ENCODE measurements around the gene SEZ6L.
A peak's percentile ranks its signal among the peaks of the same experiment; 100 is the strongest.

The SEZ6L gene

DNA sequence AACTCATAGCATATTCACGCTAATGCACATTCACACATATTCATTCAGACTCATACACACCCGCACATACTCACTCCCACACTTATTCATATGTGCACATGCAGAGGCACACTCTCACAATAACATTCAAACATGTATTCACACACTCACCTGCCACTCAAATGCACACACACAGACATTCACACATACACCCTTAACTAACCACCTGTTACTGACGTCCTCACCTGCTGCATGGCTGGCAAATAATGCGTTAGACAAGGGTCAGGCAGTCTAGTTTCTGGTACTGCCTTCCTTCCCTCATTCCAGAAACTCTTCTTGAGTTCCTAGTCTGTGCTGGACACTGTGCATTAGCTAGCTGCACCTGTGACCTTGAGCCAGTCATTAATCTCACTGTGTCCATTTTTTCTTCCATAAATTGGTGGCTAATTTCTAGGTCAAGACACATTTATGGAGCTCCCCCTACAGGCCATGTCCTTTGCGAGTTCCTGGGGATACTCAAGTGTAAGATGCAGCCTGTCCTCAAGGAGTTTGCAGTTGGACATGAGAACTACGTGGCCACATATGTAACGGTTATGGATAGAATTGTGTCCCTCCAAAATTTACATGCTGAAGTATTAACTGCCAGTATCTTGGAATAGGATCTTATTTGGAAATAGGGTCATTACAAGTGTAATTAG, 34.5 kb upstream of the SEZ6L start:
- no peak for TF ChIP-seq GABPA (IDR thresholded peaks at IDR 0.05; ENCODE audit: low read depth)
- TF ChIP-seq, protein P1, sequence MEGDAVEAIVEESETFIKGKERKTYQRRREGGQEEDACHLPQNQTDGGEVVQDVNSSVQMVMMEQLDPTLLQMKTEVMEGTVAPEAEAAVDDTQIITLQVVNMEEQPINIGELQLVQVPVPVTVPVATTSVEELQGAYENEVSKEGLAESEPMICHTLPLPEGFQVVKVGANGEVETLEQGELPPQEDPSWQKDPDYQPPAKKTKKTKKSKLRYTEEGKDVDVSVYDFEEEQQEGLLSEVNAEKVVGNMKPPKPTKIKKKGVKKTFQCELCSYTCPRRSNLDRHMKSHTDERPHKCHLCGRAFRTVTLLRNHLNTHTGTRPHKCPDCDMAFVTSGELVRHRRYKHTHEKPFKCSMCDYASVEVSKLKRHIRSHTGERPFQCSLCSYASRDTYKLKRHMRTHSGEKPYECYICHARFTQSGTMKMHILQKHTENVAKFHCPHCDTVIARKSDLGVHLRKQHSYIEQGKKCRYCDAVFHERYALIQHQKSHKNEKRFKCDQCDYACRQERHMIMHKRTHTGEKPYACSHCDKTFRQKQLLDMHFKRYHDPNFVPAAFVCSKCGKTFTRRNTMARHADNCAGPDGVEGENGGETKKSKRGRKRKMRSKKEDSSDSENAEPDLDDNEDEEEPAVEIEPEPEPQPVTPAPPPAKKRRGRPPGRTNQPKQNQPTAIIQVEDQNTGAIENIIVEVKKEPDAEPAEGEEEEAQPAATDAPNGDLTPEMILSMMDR (IDR thresholded peaks at IDR 0.05; ENCODE audit: insufficient read depth, low read length): peak; percentile 20
- peak in 1 of 2 experiments; percentile 6 for DNase-seq (ENCODE audit: low read depth in 1 of 2, low spot score in 1 of 2)
- Histone ChIP-seq H3K4me3 (replicated peaks; ENCODE audit: insufficient read depth, low read length) (no peak overlapping the region), H3K27me3 (ENCODE audit: insufficient read depth, poor library complexity, severe bottlenecking) (peaks cover 5% of the 10 kb centered on the region), H3K27ac (replicated peaks) (no peak overlapping the region)

DNA sequence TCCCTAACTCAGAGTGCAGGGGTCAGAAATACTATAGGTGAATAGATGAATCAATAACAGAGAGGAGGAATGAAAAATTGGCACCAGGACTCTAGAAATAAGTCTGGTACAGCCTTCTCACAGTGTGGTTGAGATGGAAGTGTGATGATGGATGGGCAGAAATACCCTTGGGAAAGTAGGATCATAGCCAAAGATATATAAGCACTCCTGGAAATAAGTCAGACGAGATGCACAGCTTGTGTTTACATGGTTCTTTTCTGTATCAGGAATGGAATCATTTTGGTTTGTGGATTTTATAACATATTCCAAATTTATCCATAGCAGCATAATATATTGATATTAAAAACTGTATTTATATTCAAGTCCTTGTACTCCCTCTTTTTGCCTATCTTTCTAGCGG, 33.5 kb upstream of the SEZ6L start:
- Histone ChIP-seq H3K27ac (replicated peaks) (no peak overlapping the region), H3K4me3 (replicated peaks; ENCODE audit: insufficient read depth, low read length) (no peak overlapping the region), H3K27me3 (ENCODE audit: insufficient read depth, poor library complexity, severe bottlenecking) (peaks cover 9% of the 10 kb centered on the region)
- TF ChIP-seq SPI1 (IDR thresholded peaks at IDR 0.05; ENCODE audit: borderline replicate concordance, low read depth) (no peak), POLR2AphosphoS5 (IDR thresholded peaks at IDR 0.05; ENCODE audit: low read depth) (no peak), GABPA (IDR thresholded peaks at IDR 0.05; ENCODE audit: low read depth) (no peak), REST (IDR thresholded peaks at IDR 0.05; ENCODE audit: insufficient replicate concordance, low read depth) (no peak)
- TF ChIP-seq, protein P1 (IDR thresholded peaks at IDR 0.05; ENCODE audit: insufficient read depth, low read length): no peak
- no peak for DNase-seq (ENCODE audit: low read depth in 1 of 2, low spot score in 1 of 2)

DNA sequence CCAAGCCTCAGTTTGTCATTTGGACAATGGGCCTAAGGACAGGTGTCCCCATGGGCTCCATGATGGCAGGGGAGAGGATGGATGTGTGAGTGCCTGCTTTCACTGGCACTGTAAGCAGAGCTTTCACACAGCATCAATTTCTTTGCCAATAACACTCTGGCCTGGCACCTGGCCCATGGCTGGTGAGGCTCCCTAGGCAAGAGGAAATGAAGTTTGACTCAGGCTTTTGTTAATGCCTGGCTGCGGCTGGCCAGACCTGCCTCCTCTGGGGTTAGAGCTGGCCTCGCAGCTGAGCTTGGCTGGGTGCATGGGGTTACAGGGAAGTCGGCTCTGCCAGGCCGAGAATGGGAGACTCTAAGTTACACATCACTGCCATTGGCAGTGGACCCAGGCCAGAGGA, 30.0 kb upstream of the SEZ6L start:
- DNase-seq (ENCODE audit: low read depth in 1 of 2, low spot score in 1 of 2): no peak
- no peak overlapping the region for H3K4me3 ChIP-seq (replicated peaks; ENCODE audit: insufficient read depth, low read length)
- TF ChIP-seq, protein P1 (IDR thresholded peaks at IDR 0.05; ENCODE audit: insufficient read depth, low read length): no peak
- no peak for TF ChIP-seq SPI1 (IDR thresholded peaks at IDR 0.05; ENCODE audit: borderline replicate concordance, low read depth)
- TF ChIP-seq POLR2AphosphoS5 (IDR thresholded peaks at IDR 0.05; ENCODE audit: low read depth): no peak
- no peak for TF ChIP-seq GABPA (IDR thresholded peaks at IDR 0.05; ENCODE audit: low read depth)
- no peak for TF ChIP-seq REST (IDR thresholded peaks at IDR 0.05; ENCODE audit: insufficient replicate concordance, low read depth)
- peaks cover 9% of the 10 kb centered on the region for H3K27me3 ChIP-seq (ENCODE audit: insufficient read depth, poor library complexity, severe bottlenecking)
- H3K27ac ChIP-seq (replicated peaks): no peak overlapping the region

DNA sequence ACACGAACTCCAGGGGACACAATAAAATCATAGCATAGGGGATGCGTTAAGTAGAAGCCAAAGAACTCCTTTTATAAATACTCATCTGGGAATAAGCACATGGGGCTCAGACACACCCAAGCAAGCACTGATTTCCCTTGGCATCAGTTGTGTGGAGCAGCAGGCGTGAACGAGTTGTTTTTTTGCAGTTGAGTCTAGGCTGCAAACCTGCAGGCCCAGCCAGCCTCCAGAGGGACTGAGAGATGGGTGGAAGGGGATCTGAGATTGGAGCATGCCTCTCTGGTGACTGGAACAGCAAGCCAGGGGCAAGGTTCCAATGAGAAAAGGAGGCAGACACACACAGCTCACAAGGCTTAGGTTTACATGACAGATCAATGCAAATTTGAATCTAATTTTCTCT, 27.4 kb upstream of the SEZ6L start:
- no peak for DNase-seq (ENCODE audit: low read depth in 1 of 2, low spot score in 1 of 2)
- TF ChIP-seq, protein P1 (IDR thresholded peaks at IDR 0.05; ENCODE audit: insufficient read depth, low read length): no peak
- TF ChIP-seq REST (IDR thresholded peaks at IDR 0.05; ENCODE audit: insufficient replicate concordance, low read depth) (no peak), POLR2AphosphoS5 (IDR thresholded peaks at IDR 0.05; ENCODE audit: low read depth) (no peak), SPI1 (IDR thresholded peaks at IDR 0.05; ENCODE audit: borderline replicate concordance, low read depth) (no peak), GABPA (IDR thresholded peaks at IDR 0.05; ENCODE audit: low read depth) (no peak)
- Histone ChIP-seq H3K4me3 (replicated peaks; ENCODE audit: insufficient read depth, low read length) (no peak overlapping the region), H3K27ac (replicated peaks) (no peak overlapping the region), H3K27me3 (ENCODE audit: insufficient read depth, poor library complexity, severe bottlenecking) (peaks cover 9% of the 10 kb centered on the region)
